ENCODE results near the gene NUTF2. TPM values are rescaled to one million over a fixed set of nuclear protein-coding genes. Genes with fewer than 3 reads are reported as not detected.
A peak's percentile ranks its signal among the peaks of the same experiment; 100 is the strongest.

NUTF2 gene
- polyA plus RNA-seq, 1 experiment: 151 TPM

GRCh38 chr16:67825119-67825518 lies 21.6 kb upstream of the NUTF2 start:
- Histone ChIP-seq H3K9me3 (ENCODE audit: control insufficient read depth, insufficient read depth, low read length) (no peaks in the 10 kb centered on the region), H3K4me3 (ENCODE audit: low read depth, low read length) (no peak overlapping the region), H3K27me3 (ENCODE audit: control insufficient read depth, insufficient read depth, low read length) (no peaks in the 10 kb centered on the region), H3K27ac (ENCODE audit: low read depth, low read length) (no peak overlapping the region)
- ChIA-PET POLR2A (no interaction called here), CTCF (interaction anchor here (2.6 kb wide), 1 partner anchor 8 kb away, joined by 17 read pairs; no protein-coding TSS in a partner anchor)
- TF ChIP-seq, protein P1, sequence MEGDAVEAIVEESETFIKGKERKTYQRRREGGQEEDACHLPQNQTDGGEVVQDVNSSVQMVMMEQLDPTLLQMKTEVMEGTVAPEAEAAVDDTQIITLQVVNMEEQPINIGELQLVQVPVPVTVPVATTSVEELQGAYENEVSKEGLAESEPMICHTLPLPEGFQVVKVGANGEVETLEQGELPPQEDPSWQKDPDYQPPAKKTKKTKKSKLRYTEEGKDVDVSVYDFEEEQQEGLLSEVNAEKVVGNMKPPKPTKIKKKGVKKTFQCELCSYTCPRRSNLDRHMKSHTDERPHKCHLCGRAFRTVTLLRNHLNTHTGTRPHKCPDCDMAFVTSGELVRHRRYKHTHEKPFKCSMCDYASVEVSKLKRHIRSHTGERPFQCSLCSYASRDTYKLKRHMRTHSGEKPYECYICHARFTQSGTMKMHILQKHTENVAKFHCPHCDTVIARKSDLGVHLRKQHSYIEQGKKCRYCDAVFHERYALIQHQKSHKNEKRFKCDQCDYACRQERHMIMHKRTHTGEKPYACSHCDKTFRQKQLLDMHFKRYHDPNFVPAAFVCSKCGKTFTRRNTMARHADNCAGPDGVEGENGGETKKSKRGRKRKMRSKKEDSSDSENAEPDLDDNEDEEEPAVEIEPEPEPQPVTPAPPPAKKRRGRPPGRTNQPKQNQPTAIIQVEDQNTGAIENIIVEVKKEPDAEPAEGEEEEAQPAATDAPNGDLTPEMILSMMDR (IDR thresholded peaks at IDR 0.05; ENCODE audit: low read depth, low read length): no peak
- DNase-seq (ENCODE audit: low read depth, low spot score): no peak

- ChIA-PET CTCF (interaction anchor here (2.6 kb wide), 1 partner anchor 9 kb away, joined by 17 read pairs; no protein-coding TSS in a partner anchor), POLR2A (interaction anchor here (0.8 kb wide), 1 partner anchor 15 kb away, joined by 3 read pairs; no protein-coding TSS in a partner anchor)
- Histone ChIP-seq H3K4me3 (ENCODE audit: low read depth, low read length) (no peak overlapping the region), H3K9me3 (ENCODE audit: control insufficient read depth, insufficient read depth, low read length) (no peaks in the 10 kb centered on the region), H3K27me3 (ENCODE audit: control insufficient read depth, insufficient read depth, low read length) (no peaks in the 10 kb centered on the region), H3K27ac (ENCODE audit: low read depth, low read length) (no peak overlapping the region)
- no peak for DNase-seq (ENCODE audit: low read depth, low spot score)
- TF ChIP-seq, protein P1 (IDR thresholded peaks at IDR 0.05; ENCODE audit: low read depth, low read length): no peak
These were observed 20.8 kb upstream of the NUTF2 start for GRCh38 chr16:67825906-67826305.

DNA sequence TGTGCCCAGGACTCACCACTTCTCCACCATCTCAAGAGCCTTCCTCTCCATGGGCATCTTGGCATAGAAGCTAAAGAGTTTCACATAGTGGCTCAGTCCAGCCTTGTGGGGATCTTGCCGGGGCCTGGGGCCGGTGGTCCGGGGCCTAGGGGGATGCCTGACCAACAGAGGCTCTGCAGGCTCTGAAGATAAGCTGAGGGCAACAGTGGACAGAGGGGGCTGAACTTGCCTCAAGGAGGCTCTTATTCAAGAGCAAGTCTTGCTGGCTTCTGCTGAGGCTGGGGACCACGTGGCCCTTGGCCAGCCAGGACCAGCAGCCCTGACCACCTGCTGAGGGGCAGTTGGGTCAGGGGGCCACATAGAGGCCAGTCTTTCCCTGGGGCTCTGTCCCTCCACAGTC lies 18.1 kb upstream of the NUTF2 start:
- Histone ChIP-seq H3K27me3 (ENCODE audit: control insufficient read depth, insufficient read depth, low read length) (no peaks in the 10 kb centered on the region), H3K4me3 (ENCODE audit: low read depth, low read length) (no peak overlapping the region), H3K27ac (ENCODE audit: low read depth, low read length) (no peak overlapping the region), H3K9me3 (ENCODE audit: control insufficient read depth, insufficient read depth, low read length) (no peaks in the 10 kb centered on the region)
- ChIA-PET CTCF (no interaction called here), POLR2A (no interaction called here)
- no peak for DNase-seq (ENCODE audit: low read depth, low spot score)
- TF ChIP-seq, protein P1 (IDR thresholded peaks at IDR 0.05; ENCODE audit: low read depth, low read length): no peak

GRCh38 chr16:67833030-67833414 lies 13.7 kb upstream of the NUTF2 start:
- TF ChIP-seq, protein P1 (IDR thresholded peaks at IDR 0.05; ENCODE audit: low read depth, low read length): no peak
- Histone ChIP-seq H3K9me3 (ENCODE audit: control insufficient read depth, insufficient read depth, low read length) (no peaks in the 10 kb centered on the region), H3K4me3 (ENCODE audit: low read depth, low read length) (peak overlapping the region; percentile 75), H3K27me3 (ENCODE audit: control insufficient read depth, insufficient read depth, low read length) (no peaks in the 10 kb centered on the region), H3K27ac (ENCODE audit: low read depth, low read length) (peak overlapping the region; percentile 77)
- CTCF ChIA-PET: interaction anchor here (0.9 to 2.4 kb wide), 5 partner anchors 8 to 96 kb away, joined by 3 to 15 read pairs (median 3); no protein-coding TSS in a partner anchor
- DNase-seq (ENCODE audit: low read depth, low spot score): no peak
- POLR2A ChIA-PET: interaction anchor here (0.7 to 2.3 kb wide), 4 partner anchors 12 to 108 kb away, joined by 3 to 10 read pairs (median 4); partner anchors contain the start of gene NUTF2

- Histone ChIP-seq H3K9me3 (ENCODE audit: control insufficient read depth, insufficient read depth, low read length) (no peaks in the 10 kb centered on the region), H3K27me3 (ENCODE audit: control insufficient read depth, insufficient read depth, low read length) (no peaks in the 10 kb centered on the region), H3K4me3 (ENCODE audit: low read depth, low read length) (peak overlapping the region; percentile 75), H3K27ac (ENCODE audit: low read depth, low read length) (peak overlapping the region; percentile 77)
- CTCF ChIA-PET: interaction anchor here (0.6 to 2.4 kb wide), 5 partner anchors 8 to 160 kb away, joined by 3 to 15 read pairs (median 3); no protein-coding TSS in a partner anchor
- POLR2A ChIA-PET: interaction anchor here (0.7 to 2.3 kb wide), 6 partner anchors 11 to 107 kb away, joined by 3 to 10 read pairs (median 4); partner anchors contain the start of genes NUTF2, RANBP10 and TSNAXIP1
- TF ChIP-seq, protein P1 (IDR thresholded peaks at IDR 0.05; ENCODE audit: low read depth, low read length): no peak
- DNase-seq (ENCODE audit: low read depth, low spot score): peak; percentile 63
These were observed 13.1 kb upstream of the NUTF2 start for GRCh38 chr16:67833415-67834241.
